Left lung (tissue), 10 donors: ENCODE results near the gene RASSF7. TPM values are rescaled to one million over a fixed set of nuclear protein-coding genes. Genes with fewer than 3 reads are reported as not detected.

ENCODE experiments used
- ATAC-seq: fragments of 200-7000 bp; cut with Tn5 transposase; one replicate; pipeline ENCODE4 v1.9.1; 2020; ENCODE audit warnings: moderate library complexity
- DNase-seq, 4 donors: peaks; one replicate each; pipeline ENCODE4 v3.0.0-alpha.2; 2013 to 2020
- H3K27ac ChIP-seq, 2 donors: fragments of 200-600 bp; sonication (generic) in 1 of 2; one replicate each; pipeline versions ENCODE4 v1.5.0 to v1.8.0; 2020 to 2021
- H3K27me3 ChIP-seq, 2 donors: fragments of 200-600 bp; sonication (generic) in 1 of 2; one replicate each; pipeline versions ENCODE4 v1.5.0 to v1.8.0; 2020 to 2021
- H3K36me3 ChIP-seq, 2 donors: fragments of 200-600 bp; sonication (generic) in 1 of 2; one replicate each; pipeline versions ENCODE4 v1.5.0 to v1.8.0; 2020 to 2021
- H3K4me1 ChIP-seq, 2 donors: fragments of 200-600 bp; one replicate each; pipeline ENCODE4 v1.8.0; 2021
- H3K4me3 ChIP-seq, 2 donors: fragments of 200-600 bp; sonication (generic) in 1 of 2; one replicate each; pipeline versions ENCODE4 v1.5.0 to v1.8.0; 2020 to 2021; ENCODE audit warnings: mild to moderate bottlenecking in 1 of 2
- H3K9me3 ChIP-seq, 2 donors: fragments of 200-600 bp; sonication (generic) in 1 of 2; one replicate each; pipeline versions ENCODE4 v1.5.0 to v1.8.0; 2020 to 2021
- intact Hi-C, 2 donors: fragments of 100-400 bp; cut with DNase I; formaldehyde crosslinking; loops; one replicate each; pipeline versions ENCODE4 v1.11.2 to v1.14.2; 2022
- microRNA-seq, 2 donors: library from miRNA; unstranded; fragments of <30 nt; microRNA quantifications; one replicate each; pipeline ENCODE4, GENCODE V29; 2019
- polyA plus RNA-seq, 6 donors: library from polyadenylated mRNA; unstranded; fragments of 120-200 nt; gene quantifications; one replicate each; pipeline ENCODE4 v1.2.1, GENCODE V29; 2013; ENCODE audit not compliant: insufficient read length in 6 of 6
- total RNA-seq, 2 donors: library from RNA; stranded (reverse); fragmentation: NEBNext Ultra II Directional; extraction: Animal tissue kit (Norgen Biotek cat#: 25700); gene quantifications; one replicate each; pipeline ENCODE4 v1.2.1, GENCODE V29; 2021
- TF ChIP-seq, protein P1 (sequence below), 2 donors: fragments of 200-600 bp; sonication (generic) in 1 of 2; IDR thresholded peaks; one replicate each; pipeline versions ENCODE4 v1.5.0 to v1.8.0; 2021; ENCODE audit warnings: antibody characterized with exemption in 2 of 2
- donor health status: DM: no; HTN: yes; CAD: no.
- donor health status: DM: no; HTN: no; CAD: no.

RASSF7 gene
- total and polyA plus RNA-seq, 8 donors: 17.6 to 57.2 (median 28.8) TPM

DNA sequence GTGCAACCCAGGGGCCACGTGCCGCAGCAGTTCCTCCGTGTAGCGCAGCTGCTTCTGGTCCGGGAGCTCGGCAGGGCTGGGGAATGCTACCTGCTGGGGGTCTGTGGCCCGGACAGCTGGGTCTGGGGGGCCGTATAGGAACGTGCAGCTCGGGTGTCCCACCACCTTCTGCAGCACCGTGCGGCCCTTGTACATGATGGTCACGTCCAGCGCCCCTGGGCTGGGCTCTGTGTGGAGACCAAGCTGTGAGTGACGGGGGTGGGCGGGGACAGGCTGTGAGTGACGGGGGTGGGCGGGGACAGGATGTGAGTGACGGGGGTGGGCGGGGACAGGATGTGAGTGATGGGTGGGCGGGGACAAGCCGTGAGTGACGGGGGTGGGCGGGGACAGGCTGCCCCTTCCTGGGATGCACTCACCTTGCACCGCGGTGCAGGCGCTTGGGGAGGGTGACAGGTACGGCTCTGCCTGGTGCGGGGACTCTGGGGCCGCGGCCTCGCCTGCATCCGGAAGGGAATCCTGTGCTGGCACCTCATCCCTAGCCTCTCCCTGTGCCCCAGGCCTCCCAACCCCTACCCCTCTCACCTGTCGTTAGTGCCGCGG, 52.7 kb downstream of the RASSF7 start:
- Histone ChIP-seq H3K9me3 (no peaks in the 10 kb centered on the region), H3K36me3 (peaks cover 0 to 68% of the 10 kb centered on the region in 2 donors), H3K27me3 (no peaks in the 10 kb centered on the region), H3K27ac (peak overlapping the region in 1 of 2 donors; percentile 97), H3K4me3 (peak overlapping the region in 1 of 2 donors; percentile 92), H3K4me1 (peaks cover 14 to 43% of the 10 kb centered on the region in 2 donors)
- peak in 3 of 4 donors; percentile 46 to 86 (median 67) for DNase-seq
- TF ChIP-seq, protein P1, sequence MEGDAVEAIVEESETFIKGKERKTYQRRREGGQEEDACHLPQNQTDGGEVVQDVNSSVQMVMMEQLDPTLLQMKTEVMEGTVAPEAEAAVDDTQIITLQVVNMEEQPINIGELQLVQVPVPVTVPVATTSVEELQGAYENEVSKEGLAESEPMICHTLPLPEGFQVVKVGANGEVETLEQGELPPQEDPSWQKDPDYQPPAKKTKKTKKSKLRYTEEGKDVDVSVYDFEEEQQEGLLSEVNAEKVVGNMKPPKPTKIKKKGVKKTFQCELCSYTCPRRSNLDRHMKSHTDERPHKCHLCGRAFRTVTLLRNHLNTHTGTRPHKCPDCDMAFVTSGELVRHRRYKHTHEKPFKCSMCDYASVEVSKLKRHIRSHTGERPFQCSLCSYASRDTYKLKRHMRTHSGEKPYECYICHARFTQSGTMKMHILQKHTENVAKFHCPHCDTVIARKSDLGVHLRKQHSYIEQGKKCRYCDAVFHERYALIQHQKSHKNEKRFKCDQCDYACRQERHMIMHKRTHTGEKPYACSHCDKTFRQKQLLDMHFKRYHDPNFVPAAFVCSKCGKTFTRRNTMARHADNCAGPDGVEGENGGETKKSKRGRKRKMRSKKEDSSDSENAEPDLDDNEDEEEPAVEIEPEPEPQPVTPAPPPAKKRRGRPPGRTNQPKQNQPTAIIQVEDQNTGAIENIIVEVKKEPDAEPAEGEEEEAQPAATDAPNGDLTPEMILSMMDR (IDR thresholded peaks at IDR 0.05): no peak
- peak; percentile 3 for ATAC-seq
- intact Hi-C loops: no loop called here

Small RNAs within 50 kb of the gene (microRNA-seq; reads per million reads assigned to microRNA genes)
- 51.4 to 120 reads per million in 2 donors for gene MIR210

Other genes with a start within 250 kb of the RASSF7 start
- 100 to 1,000 TPM in 1 of 2 donors, 10 to 100 TPM in 1; 98.7 to 149 TPM for gene IFITM1, start 246.9 kb upstream of the RASSF7 start, total RNA-seq
- gene IFITM1, start 246.9 kb upstream of the RASSF7 start, polyA plus RNA-seq: 10 to 100 TPM in 5 of 6 donors, 1 to 10 TPM in 1; 6.3 to 20.1 (median 13.7) TPM
- gene IFITM3, start 240.1 kb upstream of the RASSF7 start, total RNA-seq: 1,000 to 10,000 TPM in 1 of 2 donors, 100 to 1,000 TPM in 1; 724 to 1,115 TPM
- 100 to 1,000 TPM; 269 to 498 (median 350) TPM for gene IFITM3, start 240.1 kb upstream of the RASSF7 start, polyA plus RNA-seq
- gene B4GALNT4, start 191.5 kb upstream of the RASSF7 start, total RNA-seq: 1 to 10 TPM; 1.4 to 2.3 TPM
- 10 to 100 TPM; 47.9 to 78.7 (median 59.0) TPM for gene B4GALNT4, start 191.5 kb upstream of the RASSF7 start, polyA plus RNA-seq
- gene PKP3, start 166.8 kb upstream of the RASSF7 start, total RNA-seq: 10 to 100 TPM; 43.3 to 48.6 TPM
- 10 to 100 TPM; 11.0 to 15.5 (median 12.6) TPM for gene PKP3, start 166.8 kb upstream of the RASSF7 start, polyA plus RNA-seq
- 10 to 100 TPM; 59.0 to 74.8 TPM for gene SIGIRR, start 146.0 kb upstream of the RASSF7 start, total RNA-seq
- 10 to 100 TPM; 24.2 to 43.7 (median 30.3) TPM for gene SIGIRR, start 146.0 kb upstream of the RASSF7 start, polyA plus RNA-seq
- gene ANO9, start 119.0 kb upstream of the RASSF7 start, total RNA-seq: 10 to 100 TPM; 20.2 to 28.0 TPM
- 1 to 10 TPM; 4.0 to 9.5 (median 7.3) TPM for gene ANO9, start 119.0 kb upstream of the RASSF7 start, polyA plus RNA-seq
- gene PTDSS2, start 110.7 kb upstream of the RASSF7 start, total RNA-seq: 10 to 100 TPM; 25.6 to 27.9 TPM
- 10 to 100 TPM; 21.5 to 30.3 (median 24.8) TPM for gene PTDSS2, start 110.7 kb upstream of the RASSF7 start, polyA plus RNA-seq
- 100 to 1,000 TPM; 185 to 243 TPM for gene RNH1, start 53.7 kb upstream of the RASSF7 start, total RNA-seq
- gene RNH1, start 53.7 kb upstream of the RASSF7 start, polyA plus RNA-seq: 100 to 1,000 TPM in 1 of 6 donors, 10 to 100 TPM in 5; 69.3 to 112 (median 88.3) TPM
- gene HRAS, start 25.4 kb upstream of the RASSF7 start, total RNA-seq: 10 to 100 TPM; 43.2 to 52.4 TPM
- 10 to 100 TPM; 32.4 to 40.6 (median 37.1) TPM for gene HRAS, start 25.4 kb upstream of the RASSF7 start, polyA plus RNA-seq
- 1 to 10 TPM; 1.8 to 3.1 TPM for gene LRRC56, start 23.4 kb upstream of the RASSF7 start, total RNA-seq
- gene LRRC56, start 23.4 kb upstream of the RASSF7 start, polyA plus RNA-seq: 1 to 10 TPM; 2.1 to 4.7 (median 2.9) TPM
- gene LMNTD2, start 232 bp upstream of the RASSF7 start, total RNA-seq: 1 to 10 TPM; 4.1 to 4.5 TPM
- 1 to 10 TPM; 1.6 to 5.2 (median 2.5) TPM for gene LMNTD2, start 232 bp upstream of the RASSF7 start, polyA plus RNA-seq
- gene PHRF1, start 15.5 kb downstream of the RASSF7 start, total RNA-seq: 10 to 100 TPM; 23.9 to 32.7 TPM
- 10 to 100 TPM; 18.6 to 29.5 (median 23.5) TPM for gene PHRF1, start 15.5 kb downstream of the RASSF7 start, polyA plus RNA-seq
- gene IRF7, start 55.0 kb downstream of the RASSF7 start, total RNA-seq: 10 to 100 TPM; 38.8 to 50.4 TPM
- gene IRF7, start 55.0 kb downstream of the RASSF7 start, polyA plus RNA-seq: 10 to 100 TPM in 5 of 6 donors, 1 to 10 TPM in 1; 9.8 to 14.7 (median 12.8) TPM
- gene CDHR5, start 64.0 kb downstream of the RASSF7 start, total RNA-seq: not detected
- under 1 TPM; 0.46 to 0.77 (median 0.69) TPM for gene CDHR5, start 64.0 kb downstream of the RASSF7 start, polyA plus RNA-seq
- not detected for gene SCT, start 66.2 kb downstream of the RASSF7 start, total RNA-seq
- 1 to 10 TPM; 1.6 to 3.0 (median 2.5) TPM for gene SCT, start 66.2 kb downstream of the RASSF7 start, polyA plus RNA-seq
- under 1 TPM; 0.29 to 0.52 TPM for gene DRD4, start 76.3 kb downstream of the RASSF7 start, total RNA-seq
- gene DRD4, start 76.3 kb downstream of the RASSF7 start, polyA plus RNA-seq: 1 to 10 TPM in 2 of 6 donors, under 1 TPM in 4; 0.51 to 1.0 (median 0.82) TPM
- gene DEAF1, start 134.3 kb downstream of the RASSF7 start, total RNA-seq: 10 to 100 TPM; 28.3 to 28.6 TPM
- 10 to 100 TPM; 35.6 to 52.9 (median 41.0) TPM for gene DEAF1, start 134.3 kb downstream of the RASSF7 start, polyA plus RNA-seq
- 10 to 100 TPM; 23.6 to 25.2 TPM for gene TMEM80, start 134.8 kb downstream of the RASSF7 start, total RNA-seq
- gene TMEM80, start 134.8 kb downstream of the RASSF7 start, polyA plus RNA-seq: 10 to 100 TPM; 26.9 to 34.5 (median 31.9) TPM
- 100 to 1,000 TPM; 114 to 190 TPM for gene EPS8L2, start 145.3 kb downstream of the RASSF7 start, total RNA-seq
- gene EPS8L2, start 145.3 kb downstream of the RASSF7 start, polyA plus RNA-seq: 10 to 100 TPM; 52.5 to 92.2 (median 76.8) TPM
- 100 to 1,000 TPM; 206 to 322 TPM for gene TALDO1, start 186.5 kb downstream of the RASSF7 start, total RNA-seq
- gene TALDO1, start 186.5 kb downstream of the RASSF7 start, polyA plus RNA-seq: 100 to 1,000 TPM; 100 to 124 (median 115) TPM
- gene GATD1, start 216.5 kb downstream of the RASSF7 start, total RNA-seq: 10 to 100 TPM; 57.9 to 63.7 TPM
- gene GATD1, start 216.5 kb downstream of the RASSF7 start, polyA plus RNA-seq: 10 to 100 TPM; 51.7 to 87.1 (median 67.1) TPM
- gene CEND1, start 229.1 kb downstream of the RASSF7 start, total RNA-seq: under 1 TPM in 1 of 2 donors, not detected in 1; 0.47 TPM
- gene CEND1, start 229.1 kb downstream of the RASSF7 start, polyA plus RNA-seq: under 1 TPM; 0.11 to 0.42 (median 0.33) TPM
- 10 to 100 TPM; 28.9 to 29.4 TPM for gene SLC25A22, start 237.3 kb downstream of the RASSF7 start, total RNA-seq
- 10 to 100 TPM; 12.5 to 23.9 (median 15.1) TPM for gene SLC25A22, start 237.3 kb downstream of the RASSF7 start, polyA plus RNA-seq
- 10 to 100 TPM; 13.8 to 18.6 TPM for gene PIDD1, start 244.3 kb downstream of the RASSF7 start, total RNA-seq
- gene PIDD1, start 244.3 kb downstream of the RASSF7 start, polyA plus RNA-seq: 10 to 100 TPM in 5 of 6 donors, 1 to 10 TPM in 1; 9.7 to 13.7 (median 12.1) TPM
- gene RPLP2, start 249.0 kb downstream of the RASSF7 start, total RNA-seq: 1,000 to 10,000 TPM; 1,620 to 1,802 TPM
- 1,000 to 10,000 TPM; 1,154 to 1,526 (median 1,296) TPM for gene RPLP2, start 249.0 kb downstream of the RASSF7 start, polyA plus RNA-seq